Measurements from ENCODE around the gene RAC3.

DNA sequence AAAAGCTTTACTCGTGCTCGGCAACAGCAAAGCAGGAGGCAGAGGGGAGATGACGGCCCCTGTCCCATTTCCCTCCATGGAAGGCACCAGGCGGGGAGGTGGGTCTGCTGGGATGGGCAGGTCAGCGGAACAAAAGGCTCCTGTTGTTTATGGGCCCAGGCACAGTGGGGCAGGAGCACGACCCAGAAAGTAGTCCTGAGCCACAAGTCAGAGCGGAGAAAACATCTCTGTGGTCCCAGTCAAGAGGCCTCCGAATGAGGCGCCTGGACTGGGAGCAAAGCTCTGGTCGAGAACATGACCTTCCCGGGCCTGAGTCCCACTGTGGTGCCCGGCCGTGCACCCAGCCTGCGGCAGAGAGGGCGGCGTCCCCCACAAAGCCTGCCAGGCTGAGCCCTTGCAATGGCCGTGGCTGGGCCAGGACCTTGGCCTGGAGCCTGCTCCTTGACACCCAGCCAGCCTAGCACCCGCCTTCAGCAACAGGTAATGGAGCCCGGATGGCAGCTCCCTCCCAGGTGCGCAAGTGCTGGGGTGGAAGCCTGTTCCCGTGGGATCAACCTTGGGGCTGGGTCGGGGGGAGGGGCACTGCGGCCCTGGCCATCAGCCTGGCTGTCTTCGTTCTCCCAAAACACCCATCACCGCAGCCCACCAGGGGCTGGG, 16.6 kb downstream of the RAC3 start:
- TF ChIP-seq EZH2 (IDR thresholded peaks at IDR 0.05; ENCODE audit: borderline replicate concordance, low read depth, low read length, severe bottlenecking) = no peak
- TF ChIP-seq, protein P1, sequence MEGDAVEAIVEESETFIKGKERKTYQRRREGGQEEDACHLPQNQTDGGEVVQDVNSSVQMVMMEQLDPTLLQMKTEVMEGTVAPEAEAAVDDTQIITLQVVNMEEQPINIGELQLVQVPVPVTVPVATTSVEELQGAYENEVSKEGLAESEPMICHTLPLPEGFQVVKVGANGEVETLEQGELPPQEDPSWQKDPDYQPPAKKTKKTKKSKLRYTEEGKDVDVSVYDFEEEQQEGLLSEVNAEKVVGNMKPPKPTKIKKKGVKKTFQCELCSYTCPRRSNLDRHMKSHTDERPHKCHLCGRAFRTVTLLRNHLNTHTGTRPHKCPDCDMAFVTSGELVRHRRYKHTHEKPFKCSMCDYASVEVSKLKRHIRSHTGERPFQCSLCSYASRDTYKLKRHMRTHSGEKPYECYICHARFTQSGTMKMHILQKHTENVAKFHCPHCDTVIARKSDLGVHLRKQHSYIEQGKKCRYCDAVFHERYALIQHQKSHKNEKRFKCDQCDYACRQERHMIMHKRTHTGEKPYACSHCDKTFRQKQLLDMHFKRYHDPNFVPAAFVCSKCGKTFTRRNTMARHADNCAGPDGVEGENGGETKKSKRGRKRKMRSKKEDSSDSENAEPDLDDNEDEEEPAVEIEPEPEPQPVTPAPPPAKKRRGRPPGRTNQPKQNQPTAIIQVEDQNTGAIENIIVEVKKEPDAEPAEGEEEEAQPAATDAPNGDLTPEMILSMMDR (IDR thresholded peaks at IDR 0.05; ENCODE audit: borderline replicate concordance, extremely low read depth, low read length, poor library complexity, severe bottlenecking) = no peak

All from DND-41 (cell line).